HepG2 (cell line): ENCODE results near the gene TBC1D16. TPM values are rescaled to one million over a fixed set of nuclear protein-coding genes. Genes with fewer than 3 reads are reported as not detected.

Experiments used
- CBX5 ChIP-seq: sonication (generic); formaldehyde crosslinking; IDR thresholded peaks from 2 replicates; pipeline ENCODE4 v1.4.0; 2020; ENCODE audit warnings: missing genetic modification reagents, borderline replicate concordance
- DNMT1 ChIP-seq: sonication (generic); formaldehyde crosslinking; IDR thresholded peaks from 2 replicates; pipeline ENCODE4 v1.5.1; 2020; ENCODE audit warnings: mild to moderate bottlenecking, missing genetic modification reagents
- FOXO1 ChIP-seq: sonication (generic); formaldehyde crosslinking; IDR thresholded peaks from 2 replicates; pipeline ENCODE4 v1.4.0; 2020; ENCODE audit warnings: missing genetic modification reagents
- HOXA5 ChIP-seq: sonication (generic); formaldehyde crosslinking; IDR thresholded peaks from 2 replicates; pipeline ENCODE4 v1.4.0; 2020; ENCODE audit warnings: missing genetic modification reagents
- HOXA9 ChIP-seq: sonication (generic); formaldehyde crosslinking; IDR thresholded peaks from 2 replicates; pipeline ENCODE4 v1.8.1; 2022; ENCODE audit warnings: missing genetic modification reagents, mild to moderate bottlenecking, moderate library complexity, borderline replicate concordance
- NFATC3 ChIP-seq: sonication (generic); formaldehyde crosslinking; IDR thresholded peaks from 2 replicates; pipeline ENCODE4 v1.5.1; 2020; ENCODE audit warnings: mild to moderate bottlenecking, missing genetic modification reagents
- PLSCR1 ChIP-seq: sonication (generic); formaldehyde crosslinking; IDR thresholded peaks from 2 replicates; pipeline ENCODE4 v1.5.0; 2020; ENCODE audit warnings: missing genetic modification reagents, mild to moderate bottlenecking, borderline replicate concordance
- SIX1 ChIP-seq: sonication (generic); formaldehyde crosslinking; IDR thresholded peaks from 2 replicates; pipeline ENCODE4 v1.4.0; 2020; ENCODE audit warnings: missing genetic modification reagents, borderline replicate concordance
- SMAD3 ChIP-seq: sonication (generic); formaldehyde crosslinking; IDR thresholded peaks from 2 replicates; pipeline ENCODE4 v1.4.0; 2020; ENCODE audit warnings: missing genetic modification reagents
- SNAPC5 ChIP-seq: sonication (generic); formaldehyde crosslinking; IDR thresholded peaks from 2 replicates; pipeline ENCODE4 v1.8.1; 2023; ENCODE audit warnings: mild to moderate bottlenecking, missing genetic modification reagents, borderline replicate concordance
- ZBTB40 ChIP-seq, 2 experiments: fragments of 450-650 bp in 1 of 2; sonication (generic) in 1 of 2; formaldehyde crosslinking in 1 of 2; IDR thresholded peaks; 2 replicates each; pipeline versions ENCODE4 v1.6.1 to v1.8.0; 2016 to 2022; ENCODE audit warnings: antibody characterized with exemption in 1 of 2, mild to moderate bottlenecking in 1 of 2, missing genetic modification reagents in 1 of 2
- ZNF205 ChIP-seq: IDR thresholded peaks from 2 replicates; pipeline ENCODE4 v1.6.1; 2018; ENCODE audit warnings: missing biosample characterization, missing genetic modification reagents
- ZNF296 ChIP-seq: sonication (generic); formaldehyde crosslinking; conservative IDR thresholded peaks from 2 replicates; pipeline ENCODE4 v1.5.0; 2020; ENCODE audit warnings: mild to moderate bottlenecking, missing genetic modification reagents
- ZNF33A ChIP-seq: sonication (generic); formaldehyde crosslinking; IDR thresholded peaks from 2 replicates; pipeline ENCODE4 v1.5.1; 2020; ENCODE audit warnings: missing genetic modification reagents, mild to moderate bottlenecking, moderate library complexity, borderline replicate concordance
- ZNF33B ChIP-seq: sonication (generic); formaldehyde crosslinking; IDR thresholded peaks from 2 replicates; pipeline ENCODE4 v1.5.1; 2020; ENCODE audit warnings: mild to moderate bottlenecking, missing genetic modification reagents
- ZNF430 ChIP-seq: sonication (generic); formaldehyde crosslinking; IDR thresholded peaks from 2 replicates; pipeline ENCODE4 v1.9.0; 2021; ENCODE audit warnings: mild to moderate bottlenecking, missing genetic modification reagents
- ZNF510 ChIP-seq: sonication (generic); formaldehyde crosslinking; IDR thresholded peaks from 2 replicates; pipeline ENCODE4 v1.4.0; 2020; ENCODE audit warnings: low read depth, mild to moderate bottlenecking, missing genetic modification reagents
- ZNF629 ChIP-seq: sonication (generic); formaldehyde crosslinking; conservative IDR thresholded peaks from 2 replicates; pipeline ENCODE4 v1.5.0; 2020; ENCODE audit warnings: missing genetic modification reagents
- ZNF768 ChIP-seq: sonication (generic); formaldehyde crosslinking; IDR thresholded peaks from 2 replicates; pipeline ENCODE4 v1.4.0; 2020; ENCODE audit warnings: missing genetic modification reagents
- ZNF850 ChIP-seq: sonication (generic); formaldehyde crosslinking; conservative IDR thresholded peaks from 2 replicates; pipeline ENCODE4 v1.9.0; 2021; ENCODE audit warnings: mild to moderate bottlenecking, missing genetic modification reagents
- ZSCAN30 ChIP-seq: sonication (generic); formaldehyde crosslinking; IDR thresholded peaks from 2 replicates; pipeline ENCODE4 v1.5.0; 2020; ENCODE audit warnings: mild to moderate bottlenecking, missing genetic modification reagents
- polyA plus RNA-seq, 8 experiments: library from polyadenylated mRNA; depleted of rRNA in 3 of 8; stranded (reverse) in 7 of 8; unstranded in 1 of 8; fragments of >200 nt; fragmentation: Illumina TruSeq in 4 of 8; extraction: Trizol in 4 of 8; gene quantifications; 2 replicates each; pipeline versions ENCODE4 v1.2.1 to v1.2.3, GENCODE V29; 2011 to 2016; ENCODE audit warnings: low read depth in 4 of 8, missing spikeins in 1 of 8, mixed read lengths in 1 of 8; ENCODE audit not compliant: insufficient read depth in 1 of 8
- total RNA-seq, 5 experiments: library from RNA; depleted of rRNA; stranded (reverse); fragments of >200 nt; fragmentation: Illumina TruSeq; extraction: Trizol; gene quantifications; 2 replicates each; pipeline ENCODE4 v1.2.3, GENCODE V29; 2016; ENCODE audit warnings: low read depth in 1 of 5

The TBC1D16 gene
- total and polyA plus RNA-seq, 2 of the 13 experiments (the other 11 are each of a cell fraction or from before 2014, with no cell fraction given) = 14.9 to 24.9 TPM

GRCh38 chr17:80018917-80019651 is 16.6 kb downstream of the TBC1D16 start (continued):
- TF ChIP-seq ZBTB40 (IDR thresholded peaks at IDR 0.05) = no peak
- peak; percentile 49; the same call in 1 of the 2 replicates for TF ChIP-seq ZBTB40 (CRISPR knock-in tag; IDR thresholded peaks at IDR 0.05)
- TF ChIP-seq ZNF850 (CRISPR knock-in tag) = no peak
- peak; percentile 48 for TF ChIP-seq ZNF430
- no peak for TF ChIP-seq HOXA5
- TF ChIP-seq ZNF510 (CRISPR knock-in tag) = no peak
- no peak for TF ChIP-seq CBX5
- no peak for TF ChIP-seq ZNF33A (CRISPR knock-in tag)
- no peak for TF ChIP-seq FOXO1 (CRISPR knock-in tag)
- TF ChIP-seq PLSCR1 (CRISPR knock-in tag) = no peak
- no peak for TF ChIP-seq ZNF205 (CRISPR knock-in tag)
- TF ChIP-seq ZSCAN30 (CRISPR knock-in tag) = no peak
- TF ChIP-seq SMAD3 (CRISPR knock-in tag) = no peak
- TF ChIP-seq DNMT1 = no peak
- peak; percentile 65; the same call in 1 of the 2 replicates for TF ChIP-seq NFATC3 (CRISPR knock-in tag)
- TF ChIP-seq ZNF629 (CRISPR knock-in tag) = 0 out of 2 replicates have a peak, but pooled peaks have one; percentile 2
- TF ChIP-seq HOXA9 (CRISPR knock-in tag) = no peak
- no peak; the same call in none of the 2 replicates for TF ChIP-seq ZNF33B (CRISPR knock-in tag)
- no peak for TF ChIP-seq SIX1 (CRISPR knock-in tag)
- no peak for TF ChIP-seq ZNF296 (CRISPR knock-in tag)
- TF ChIP-seq ZNF768 (CRISPR knock-in tag) = 0 out of 2 replicates have a peak, but pooled peaks have one; percentile 26
- TF ChIP-seq SNAPC5 (CRISPR knock-in tag) = no peak
